Gastroesophageal sphincter (tissue), 4 donors: Measurements from ENCODE around the gene MT1E. TPM values are rescaled to one million over a fixed set of nuclear protein-coding genes. Genes with fewer than 3 reads are reported as not detected.

Experiments used
- ATAC-seq: fragments of 150-250 bp; one replicate; pipeline ENCODE4 v1.9.1; 2016; ENCODE audit warnings: mild to moderate bottlenecking, moderate library complexity
- H3K27ac ChIP-seq, 4 donors: fragments of 200-600 bp; sonication (generic) in 3 of 4; 1 replicate in 3 of 4; 2 replicates in 1 of 4; pipeline ENCODE4 v1.5.1; 2016 to 2019
- H3K27me3 ChIP-seq: fragments of 200-600 bp; sonication (generic); one replicate; pipeline ENCODE4 v1.5.1; 2019
- H3K36me3 ChIP-seq, 2 donors: fragments of 200-600 bp; sonication (generic); one replicate each; pipeline ENCODE4 v1.5.1; 2019; ENCODE audit warnings: control low read depth in 1 of 2
- H3K4me1 ChIP-seq, 3 donors: fragments of 200-600 bp; sonication (generic); 1 replicate in 2 of 3; 2 replicates in 1 of 3; pipeline ENCODE4 v1.5.1; 2016 to 2019; ENCODE audit warnings: control low read depth in 2 of 3
- H3K4me3 ChIP-seq, 2 donors: fragments of 200-600 bp; sonication (generic); one replicate each; pipeline ENCODE4 v1.5.1; 2019; ENCODE audit warnings: mild to moderate bottlenecking in 1 of 2, moderate library complexity in 1 of 2
- H3K9me3 ChIP-seq, 3 donors: fragments of 200-600 bp; sonication (generic); one replicate each; pipeline ENCODE4 v1.5.1; 2017 to 2019; ENCODE audit warnings: control low read depth in 2 of 3
- CTCF ChIP-seq, 4 experiments: fragments of 200-600 bp in 2 of 4; fragments of 450-650 bp in 2 of 4; sonication (generic) in 1 of 4; IDR thresholded peaks; one replicate each; pipeline ENCODE4 v1.5.1; 2017 to 2019; ENCODE audit warnings: antibody characterized with exemption in 4 of 4, mild to moderate bottlenecking in 2 of 4, moderate library complexity in 2 of 4
- EP300 ChIP-seq: sonication (generic); formaldehyde crosslinking; IDR thresholded peaks from one replicate; pipeline ENCODE4 v1.6.1; 2017; ENCODE audit warnings: antibody characterized with exemption, mild to moderate bottlenecking
- POLR2A ChIP-seq, 2 donors: fragments of 450-650 bp; IDR thresholded peaks; one replicate each; pipeline ENCODE4 v1.6.1; 2017; ENCODE audit warnings: antibody characterized with exemption in 2 of 2, mild to moderate bottlenecking in 2 of 2, moderate library complexity in 1 of 2
- POLR2AphosphoS5 ChIP-seq: sonication (generic); formaldehyde crosslinking; IDR thresholded peaks from one replicate; pipeline ENCODE4 v1.6.1; 2017; ENCODE audit warnings: antibody characterized with exemption
- WGBS, 2 donors: methylation state at CpG; one replicate each; pipeline ENCODE4 v1.1.5; 2018; ENCODE audit warnings: low coverage in 1 of 2; 5-methylcytosine and 5-hydroxymethylcytosine counted together
- total RNA-seq, 4 donors: library from RNA; depleted of rRNA; stranded (reverse); fragments of >200 nt; gene quantifications; one replicate each; pipeline ENCODE4 v1.1.0, GENCODE V29; 2016

MT1E gene
- total RNA-seq, 4 donors from 2014 or later = 101 to 194 (median 144) TPM

- H3K4me3 ChIP-seq = peak overlapping the region; percentile 46 to 68
- H3K4me1 ChIP-seq = peaks cover 0 to 40% (median 3%) of the 10 kb centered on the region in 3 donors
- no peaks in the 10 kb centered on the region for H3K9me3 ChIP-seq
- H3K27ac ChIP-seq = peak overlapping the region; percentile 58 to 95 (median 92)
- no peaks in the 10 kb centered on the region for H3K27me3 ChIP-seq
- WGBS, 2 donors = no CpG with 5 or more reads among the region's 7 CpGs
- H3K36me3 ChIP-seq = no peaks in the 10 kb centered on the region
- no peak for ATAC-seq
- no peak for TF ChIP-seq POLR2AphosphoS5
- no peak for TF ChIP-seq CTCF (IDR thresholded peaks at IDR 0.05)
- TF ChIP-seq EP300 = no peak
- no peak for TF ChIP-seq POLR2A (IDR thresholded peaks at IDR 0.05)
Observed at GRCh38 chr16:56626685-56627084, 1.1 kb downstream of the MT1E start.

GRCh38 chr16:56628486-56629350 lies 3.1 kb downstream of the MT1E start:
- no peak for TF ChIP-seq POLR2A (IDR thresholded peaks at IDR 0.05)
- no peak for TF ChIP-seq POLR2AphosphoS5
- no peak for TF ChIP-seq EP300
- TF ChIP-seq CTCF (IDR thresholded peaks at IDR 0.05) = no peak
- peaks cover 0 to 46% (median 6%) of the 10 kb centered on the region in 3 donors for H3K4me1 ChIP-seq

GRCh38 chr16:56629531-56629930 lies 4.0 kb downstream of the MT1E start:
- H3K27me3 ChIP-seq = peaks cover 20% of the 10 kb centered on the region
- H3K9me3 ChIP-seq = no peaks in the 10 kb centered on the region
- no peaks in the 10 kb centered on the region for H3K36me3 ChIP-seq
- TF ChIP-seq EP300 (no peak), POLR2A (IDR thresholded peaks at IDR 0.05) (no peak)
- no peak for ATAC-seq
- peaks cover 0 to 45% (median 6%) of the 10 kb centered on the region in 3 donors for H3K4me1 ChIP-seq
- no peak overlapping the region for H3K4me3 ChIP-seq
- H3K27ac ChIP-seq = peak overlapping the region in 2 of 4 donors; percentile 5 to 53
- 90 to 100% methylated on average over 2 of the region's 3 CpGs for WGBS, 2 donors

More at GRCh38 chr16:56628486-56629350, 3.1 kb downstream of the MT1E start:
- H3K9me3 ChIP-seq = no peaks in the 10 kb centered on the region
- no peak for ATAC-seq
- no peak overlapping the region for H3K4me3 ChIP-seq
- peak overlapping the region in 3 of 4 donors; percentile 5 to 94 (median 91) for H3K27ac ChIP-seq
- H3K27me3 ChIP-seq = peaks cover 12% of the 10 kb centered on the region
- 74 to 75% methylated on average over 4 of the region's 9 CpGs for WGBS, 2 donors
- H3K36me3 ChIP-seq = no peaks in the 10 kb centered on the region

GRCh38 chr16:56630134-56630533 lies 4.6 kb downstream of the MT1E start:
- 60% methylated on average over 3 of the region's 3 CpGs; no CpG with 5 or more reads in 1 of the 2 donors for WGBS, 2 donors
- TF ChIP-seq POLR2AphosphoS5 (no peak), CTCF (IDR thresholded peaks at IDR 0.05) (no peak), POLR2A (IDR thresholded peaks at IDR 0.05) (no peak), EP300 (no peak)
- no peak for ATAC-seq
- Histone ChIP-seq H3K4me3 (no peak overlapping the region), H3K4me1 (peaks cover 0 to 43% (median 4%) of the 10 kb centered on the region in 3 donors), H3K27me3 (peaks cover 26% of the 10 kb centered on the region), H3K9me3 (no peaks in the 10 kb centered on the region), H3K27ac (no peak overlapping the region), H3K36me3 (no peaks in the 10 kb centered on the region)

- Histone ChIP-seq H3K9me3 (no peaks in the 10 kb centered on the region), H3K36me3 (no peaks in the 10 kb centered on the region), H3K4me3 (no peak overlapping the region), H3K27ac (peak overlapping the region in 3 of 4 donors; percentile 77 to 81 (median 79)), H3K27me3 (peaks cover 37% of the 10 kb centered on the region), H3K4me1 (peaks cover 0 to 45% (median 8%) of the 10 kb centered on the region in 3 donors)
- no peak for ATAC-seq
- TF ChIP-seq POLR2AphosphoS5 = no peak
- no peak for TF ChIP-seq EP300
- no peak for TF ChIP-seq CTCF (IDR thresholded peaks at IDR 0.05)
- no peak for TF ChIP-seq POLR2A (IDR thresholded peaks at IDR 0.05)
- 91 to 92% methylated on average over 9 to 10 of the region's 10 CpGs for WGBS, 2 donors
Observed at GRCh38 chr16:56631197-56631596, 5.6 kb downstream of the MT1E start.
